Brain pericyte (primary cell): ENCODE measurements around the gene SYNGR3.

Experiments
- DNase-seq: peaks from one replicate; pipeline ENCODE4 v3.0.0-alpha.2; 2012; ENCODE audit warnings: low read depth, low spot score

The SYNGR3 gene

GRCh38 chr16:2040787-2041522, 51.2 kb downstream of the SYNGR3 start:
- DNase-seq: no peak

- DNase-seq: no peak
Observed at GRCh38 chr16:2042171-2042985, 52.6 kb downstream of the SYNGR3 start.

GRCh38 chr16:2042986-2043666, 53.4 kb downstream of the SYNGR3 start:
- DNase-seq: no peak
